Fibroblast of skin of abdomen (primary cell): ENCODE results near the gene ZNF554. TPM values are rescaled to one million over a fixed set of nuclear protein-coding genes. Genes with fewer than 3 reads are reported as not detected.

Experiments used
- DNase-seq: peaks from one replicate; pipeline ENCODE4 v3.0.0-alpha.2; 2013
- polyA plus RNA-seq, 2 experiments: library from polyadenylated mRNA; unstranded; fragments of 120-200 nt; gene quantifications; one replicate each; pipeline ENCODE4 v1.2.1, GENCODE V29; 2013; ENCODE audit not compliant: insufficient read length in 2 of 2

ZNF554 gene
- 2.6 TPM for polyA plus RNA-seq (2013, experiment 1 of 2; ENCODE audit: insufficient read length)
- 2.4 TPM for polyA plus RNA-seq (2013, experiment 2 of 2; ENCODE audit: insufficient read length)

DNA sequence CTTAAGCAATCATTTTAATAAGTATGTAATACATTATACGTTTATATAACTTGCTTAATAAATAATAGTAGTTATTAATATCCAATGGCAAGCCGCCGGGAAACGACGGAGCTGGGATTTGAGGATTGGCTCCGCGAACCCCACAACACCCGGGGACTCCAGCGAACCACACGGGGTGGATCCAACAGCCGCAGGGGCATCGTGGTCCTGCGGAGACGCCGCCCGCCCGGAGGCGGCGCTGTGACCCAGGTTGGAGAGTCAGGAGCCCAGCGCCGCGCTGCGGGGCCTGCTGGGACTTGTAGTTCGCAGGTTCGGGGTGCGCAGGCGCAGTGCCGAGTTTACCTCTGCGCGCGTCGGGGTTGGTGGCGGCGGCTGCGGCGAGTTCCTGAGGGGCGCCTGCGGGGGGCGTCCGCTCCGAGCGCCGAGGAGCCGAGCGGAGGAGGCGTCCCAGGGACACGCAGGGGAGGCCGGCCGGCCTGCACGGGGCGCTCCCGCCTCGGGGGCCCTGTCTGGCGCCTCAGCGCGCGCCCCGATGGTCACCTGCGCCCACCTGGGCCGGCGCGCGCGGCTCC is at the start of gene ZNF554:
Gene ZNF554 (plus strand): TSS at position 329 of the 572 bp plus-strand sequence. CDS start 204 bp downstream, at position 533.
- DNase-seq = peak; percentile 95

DNA sequence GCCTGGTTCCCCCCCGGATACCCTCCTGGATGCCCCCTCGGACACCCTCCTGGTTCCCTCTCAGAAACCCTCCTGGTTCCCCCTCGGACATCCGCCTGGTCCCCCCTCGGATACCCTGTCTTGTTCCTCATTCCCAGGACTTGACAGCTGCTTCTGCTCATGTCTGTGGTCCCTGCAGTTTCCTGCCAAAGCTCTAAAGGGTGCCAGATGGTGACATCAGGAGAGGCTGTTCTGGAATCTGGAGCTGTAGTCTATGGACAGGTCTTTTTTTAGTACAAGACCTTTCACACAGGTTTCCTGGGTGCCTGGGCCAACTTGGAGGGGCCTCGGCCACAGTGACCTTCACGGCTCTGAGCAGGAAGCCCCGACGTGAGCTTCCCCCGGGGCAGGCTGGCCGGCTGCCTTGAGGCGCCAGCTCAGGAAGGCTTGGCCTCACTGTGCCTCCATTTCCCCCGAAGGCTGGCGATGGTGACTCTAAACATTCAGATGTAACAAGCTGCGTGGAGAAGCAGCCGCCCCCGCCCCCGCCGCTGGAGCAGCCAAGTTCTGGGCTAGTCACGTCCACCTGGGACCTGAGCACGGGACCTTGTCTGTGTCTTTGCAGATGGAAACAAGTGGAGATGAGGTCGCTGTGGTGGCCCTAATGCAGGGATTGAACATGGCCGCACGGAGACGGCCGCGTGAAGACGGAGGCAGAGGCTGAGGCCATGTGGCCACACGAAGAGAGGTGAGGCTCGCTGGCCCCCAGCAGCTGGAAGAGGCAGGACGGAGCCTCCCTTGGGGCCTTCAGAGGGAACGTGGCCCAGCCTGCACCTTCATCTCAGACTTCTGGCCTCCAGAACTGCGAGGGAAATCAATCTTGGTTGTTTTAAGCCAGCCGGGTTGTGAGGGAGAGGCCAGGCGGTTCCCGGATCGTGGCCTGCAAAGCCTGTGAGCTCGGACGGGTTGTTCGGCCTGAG is 49.3 kb upstream of the ZNF554 start:
- peak; percentile 40 for DNase-seq

DNA sequence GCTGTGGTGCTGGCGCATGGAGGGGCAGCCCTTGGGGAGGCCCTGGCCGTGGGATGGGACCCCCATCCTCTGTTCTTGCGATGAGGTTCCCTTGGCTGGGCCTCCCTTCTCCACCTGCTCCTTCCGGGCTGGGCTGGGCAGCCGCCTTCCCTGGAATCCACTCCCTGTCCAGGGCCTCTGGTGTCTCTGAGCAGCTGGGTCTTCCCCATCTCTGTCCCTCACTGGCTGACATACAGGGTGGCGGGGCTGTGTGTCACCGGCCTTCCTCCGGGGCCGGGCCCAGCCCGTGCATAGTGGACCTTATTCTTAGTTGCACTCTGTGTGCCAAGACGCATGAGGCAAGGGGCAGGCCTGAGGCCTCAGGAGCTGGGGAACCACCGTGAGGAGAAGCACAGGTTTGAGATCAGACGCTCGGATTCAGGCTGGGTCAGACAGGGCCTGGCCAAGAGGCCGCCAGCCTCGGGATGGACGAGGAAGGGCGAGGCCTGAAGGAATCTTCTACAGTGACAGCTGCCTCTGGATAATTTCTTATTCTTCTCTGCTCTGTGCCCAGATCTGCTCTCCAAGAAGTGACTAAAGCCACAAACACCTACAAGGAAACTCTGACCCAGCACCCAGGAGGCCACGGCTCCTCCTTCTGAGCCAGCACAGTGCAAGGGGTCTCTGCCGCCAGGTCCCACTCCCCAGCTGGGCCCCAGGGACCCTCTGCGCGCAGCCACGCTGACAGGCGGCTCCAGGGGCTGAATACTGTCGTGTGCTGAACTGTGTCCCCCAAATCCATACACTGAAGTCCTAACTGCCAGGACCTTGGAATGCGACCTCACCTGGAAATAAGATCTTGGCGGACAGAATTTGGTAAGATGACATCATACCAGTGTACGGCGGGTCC is 47.6 kb upstream of the ZNF554 start:
- DNase-seq = no peak

DNA sequence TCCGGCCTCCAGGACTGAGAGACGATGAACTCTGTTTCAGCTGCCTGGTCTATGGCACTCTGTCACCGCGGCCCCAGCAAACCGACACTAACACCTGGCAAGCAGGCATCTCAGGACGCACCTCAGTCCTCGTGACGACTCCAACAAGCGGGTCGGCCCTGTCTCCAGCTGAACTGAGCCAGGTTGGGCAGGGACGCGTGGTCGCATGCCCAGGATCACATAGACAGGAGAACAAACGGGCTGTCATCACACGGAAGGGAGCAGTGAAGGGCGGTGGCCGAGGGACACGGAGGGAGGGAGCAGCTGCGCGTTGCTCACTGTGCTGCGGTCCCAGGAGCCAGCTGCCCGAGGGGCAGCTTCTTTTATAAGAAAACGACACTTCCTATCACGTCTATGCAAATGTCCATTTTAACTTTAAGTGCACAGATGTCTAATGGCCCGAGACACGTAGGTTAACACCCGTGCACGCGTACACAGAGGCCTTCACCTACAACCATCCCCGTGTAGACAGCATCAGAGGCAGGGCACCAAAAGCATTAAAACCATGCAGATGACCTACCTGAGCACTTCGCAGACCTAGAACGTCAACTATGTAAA is 45.5 kb upstream of the ZNF554 start:
- no peak for DNase-seq

DNA sequence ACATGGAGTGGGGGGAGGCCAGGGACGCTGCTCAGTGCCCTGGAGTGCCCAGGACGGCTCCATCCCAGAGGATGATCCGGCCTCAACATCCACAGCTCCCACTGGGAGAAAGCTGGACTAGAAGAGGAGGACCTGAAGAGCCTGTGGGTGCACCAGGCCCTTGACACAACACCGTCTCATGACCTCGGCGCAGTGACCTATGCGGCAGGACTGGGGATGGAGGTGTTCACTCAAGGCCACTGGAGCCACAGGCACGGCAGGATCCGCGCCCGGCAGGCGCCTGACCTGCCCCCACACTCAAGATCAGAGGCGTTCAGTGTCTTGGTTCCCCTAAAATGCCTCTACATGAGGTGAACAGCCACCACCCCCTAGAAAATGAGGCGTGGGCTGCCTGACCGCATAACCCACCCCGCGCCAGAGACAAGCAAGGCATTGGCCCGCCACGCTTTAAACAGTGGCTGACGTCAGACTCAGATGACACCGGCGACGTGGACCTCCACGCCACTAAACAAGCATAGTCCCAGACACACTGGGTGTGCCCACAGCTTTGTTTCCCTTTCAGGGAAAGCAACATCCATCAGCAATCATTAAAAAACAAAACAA is 44.6 kb upstream of the ZNF554 start:
- no peak for DNase-seq

DNA sequence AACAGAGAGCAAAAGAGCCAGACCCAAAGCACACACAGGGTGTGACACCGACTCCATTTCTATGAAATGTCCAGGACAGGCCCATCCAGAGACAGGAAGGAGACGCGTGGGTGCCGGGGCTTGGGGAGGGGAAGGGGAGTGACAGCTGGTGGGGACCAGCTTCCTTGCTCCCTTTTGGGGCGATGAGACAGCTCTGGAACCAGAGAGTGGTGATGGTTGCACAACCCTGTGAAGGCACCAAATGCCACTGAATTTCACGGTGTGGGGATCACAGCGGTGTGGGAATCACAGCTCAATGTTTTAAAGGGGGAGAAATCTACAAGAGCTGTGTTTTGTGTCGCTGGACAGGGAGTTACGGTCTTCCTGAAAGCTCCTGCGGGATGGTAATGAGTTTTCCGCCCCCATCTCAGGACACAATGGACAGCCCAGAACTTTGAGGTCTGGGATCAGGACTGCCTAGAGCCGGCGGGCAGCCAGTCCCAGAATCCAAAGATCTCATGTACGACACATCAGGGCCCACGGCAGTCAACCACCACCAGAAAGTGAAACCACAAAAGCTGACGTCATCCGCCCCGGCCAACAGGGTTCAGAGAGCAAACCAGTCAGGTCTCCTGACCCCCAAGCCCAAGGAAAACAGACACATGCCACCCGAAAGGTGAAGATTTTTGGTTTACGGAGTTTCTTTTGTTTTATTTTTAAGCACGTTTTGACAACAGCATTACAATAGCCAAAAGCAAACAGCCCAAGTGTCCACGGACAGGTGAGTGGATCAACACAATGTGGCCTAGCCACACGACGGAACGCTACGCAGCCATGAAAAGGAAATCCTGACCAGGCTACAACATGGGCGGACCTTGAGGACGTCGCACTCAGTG is 43.9 kb upstream of the ZNF554 start:
- DNase-seq = no peak

DNA sequence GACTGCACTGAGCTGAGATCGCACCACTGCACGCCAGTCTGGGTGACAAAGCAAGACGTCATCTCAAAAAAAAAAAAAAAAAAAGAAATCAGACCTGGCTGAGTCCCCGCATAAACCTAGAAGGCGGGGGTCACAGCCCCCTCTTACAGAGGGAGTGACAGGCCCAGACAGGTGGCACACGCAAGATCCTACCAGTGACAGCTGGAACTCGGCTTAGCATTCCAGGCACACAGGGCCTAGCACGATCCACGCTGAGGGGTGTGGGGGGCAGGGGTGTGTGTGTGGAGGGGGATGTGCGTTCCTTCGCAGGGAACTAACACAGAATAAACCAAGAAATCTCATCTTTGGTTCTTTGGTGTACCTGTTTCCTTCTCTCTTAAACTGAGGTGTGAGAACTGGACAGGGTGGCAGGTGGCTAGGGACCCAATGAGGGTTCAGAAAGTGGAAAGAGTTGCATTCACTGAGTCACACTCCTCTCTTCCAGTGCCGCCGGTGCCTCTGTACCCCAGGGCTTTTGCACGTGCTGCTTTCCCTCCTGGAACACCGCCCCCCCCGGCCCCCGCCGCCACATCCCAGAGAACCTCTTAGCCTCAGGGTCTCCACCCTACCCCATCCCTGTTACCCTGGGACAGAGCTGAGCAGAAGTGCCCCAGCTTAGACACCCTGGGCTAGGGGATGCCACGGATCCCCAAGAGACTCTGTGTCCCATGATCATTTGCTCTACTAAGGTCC is 41.5 kb upstream of the ZNF554 start:
- no peak for DNase-seq

DNA sequence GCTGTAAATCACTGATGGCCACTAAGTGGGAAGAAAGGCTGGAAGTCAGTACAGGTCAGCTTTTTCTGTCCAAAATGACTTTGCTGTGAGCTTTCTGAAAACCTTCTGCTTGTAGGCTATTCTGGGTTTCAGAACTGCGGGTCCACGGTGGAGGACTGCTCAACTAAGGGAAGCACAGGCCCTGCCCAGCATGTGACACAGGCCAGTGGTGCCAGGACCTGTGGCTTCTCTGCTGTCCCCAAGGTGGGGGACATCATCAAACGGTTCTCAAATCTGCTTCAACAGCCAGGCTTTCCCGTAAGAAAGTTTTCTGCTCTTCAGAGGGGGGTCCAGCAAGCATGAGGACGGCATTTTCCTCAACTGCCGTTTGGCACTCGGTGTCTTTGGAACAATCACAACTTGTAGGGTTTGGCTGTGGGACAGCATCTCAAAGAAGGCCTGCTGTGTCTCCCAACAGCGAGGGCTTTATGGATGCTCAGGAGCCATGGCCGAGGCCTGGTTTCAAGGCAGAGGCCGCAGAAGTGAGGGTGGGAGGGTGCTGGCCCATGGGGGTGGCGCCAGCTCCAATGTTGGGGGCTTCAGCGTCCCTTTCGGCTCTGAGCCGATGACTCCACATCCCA is 40.4 kb upstream of the ZNF554 start:
- DNase-seq = no peak

DNA sequence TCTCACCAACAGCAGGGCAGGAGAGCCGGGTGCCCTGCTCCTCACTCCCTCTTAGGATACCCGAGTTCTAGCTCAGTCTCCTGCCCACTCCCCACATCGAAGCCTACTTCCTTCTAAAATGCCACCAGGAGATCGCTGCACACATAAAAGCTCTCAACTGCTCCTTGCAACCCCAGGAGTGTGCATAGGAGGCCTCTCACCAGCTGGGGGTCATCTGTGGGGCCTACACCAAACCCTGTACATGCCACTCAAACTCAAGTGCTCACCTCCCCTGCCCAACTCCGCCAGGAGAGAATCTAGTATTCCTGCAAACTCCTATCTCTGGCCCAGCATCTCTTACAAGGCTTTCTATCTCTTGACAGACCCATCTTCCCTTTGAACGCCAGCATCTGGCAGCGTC is 39.4 kb upstream of the ZNF554 start:
- DNase-seq = no peak

DNA sequence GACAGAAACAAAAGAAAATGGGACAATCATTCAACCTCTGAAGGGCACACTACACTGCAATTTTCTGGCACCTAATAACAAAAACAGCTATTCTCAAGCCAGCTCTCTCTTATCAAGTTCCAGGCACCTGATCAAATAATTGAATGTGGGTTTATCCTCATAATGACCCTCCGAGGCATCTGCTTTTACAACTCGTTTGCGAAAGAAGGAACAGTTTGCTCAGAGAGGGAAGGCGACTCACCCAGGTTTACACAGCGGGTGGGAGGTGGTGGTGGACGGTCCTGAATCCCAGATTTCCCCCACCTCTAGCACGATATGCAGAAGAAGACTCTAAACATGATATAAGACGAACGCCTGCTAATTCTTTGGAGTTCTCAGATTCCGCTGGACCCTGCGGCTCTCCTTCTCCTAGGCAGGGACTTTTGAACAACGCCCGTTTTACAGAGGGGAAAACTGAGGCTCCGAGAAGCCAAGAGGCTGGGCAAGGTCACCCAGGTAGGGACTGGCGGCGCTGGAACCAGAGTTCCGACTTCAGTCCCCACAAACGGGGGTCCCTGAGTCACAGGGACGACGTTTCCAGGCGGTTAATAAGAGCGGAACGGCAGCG is 37.2 kb upstream of the ZNF554 start:
- no peak for DNase-seq

DNA sequence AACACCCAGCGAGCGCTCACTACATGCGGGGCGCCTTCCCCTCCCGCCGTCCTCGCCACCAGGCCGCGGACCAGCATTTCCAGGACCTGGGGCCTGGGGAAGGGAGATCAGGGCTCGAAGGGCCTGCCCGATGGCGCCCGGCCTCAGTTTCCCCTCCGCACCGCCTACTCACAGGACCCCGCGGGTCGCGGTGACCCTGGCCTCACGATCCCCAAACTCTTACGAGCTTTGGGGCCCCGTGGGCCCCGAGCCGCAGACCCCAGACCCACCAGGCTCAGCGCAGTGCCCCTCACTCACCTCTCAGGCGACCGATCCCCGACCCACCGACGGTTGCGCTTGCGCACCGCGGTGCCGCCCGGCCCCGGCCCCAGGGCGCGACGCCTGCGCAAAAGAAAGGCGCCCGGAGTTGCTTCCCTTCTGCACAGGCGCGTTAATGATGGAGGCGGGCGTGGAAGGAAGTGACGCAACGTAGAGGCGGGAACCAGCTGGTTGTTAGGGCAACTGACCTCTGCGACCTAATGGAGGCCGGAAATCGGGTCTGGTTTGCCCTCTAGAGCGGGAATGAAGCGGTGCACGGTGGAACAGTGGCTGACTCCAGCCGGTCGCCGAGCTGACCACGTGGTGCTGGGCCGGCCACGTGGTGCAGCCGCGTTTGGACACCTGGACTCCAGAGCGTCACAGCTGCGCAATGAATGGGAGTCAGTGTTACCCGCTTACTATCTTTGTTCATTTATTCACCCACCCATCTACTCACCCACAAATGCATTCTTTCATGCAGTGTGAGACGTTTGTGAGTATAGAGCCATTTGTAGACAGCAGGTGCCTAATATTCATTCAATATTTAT is 36.5 kb upstream of the ZNF554 start, which contains the start of gene SGTA:
Gene SGTA (minus strand): TSS at position 338 of the 845 bp plus-strand sequence. CDS start 14,205 bp downstream, outside the sequence.
- peak; percentile 99 for DNase-seq

DNA sequence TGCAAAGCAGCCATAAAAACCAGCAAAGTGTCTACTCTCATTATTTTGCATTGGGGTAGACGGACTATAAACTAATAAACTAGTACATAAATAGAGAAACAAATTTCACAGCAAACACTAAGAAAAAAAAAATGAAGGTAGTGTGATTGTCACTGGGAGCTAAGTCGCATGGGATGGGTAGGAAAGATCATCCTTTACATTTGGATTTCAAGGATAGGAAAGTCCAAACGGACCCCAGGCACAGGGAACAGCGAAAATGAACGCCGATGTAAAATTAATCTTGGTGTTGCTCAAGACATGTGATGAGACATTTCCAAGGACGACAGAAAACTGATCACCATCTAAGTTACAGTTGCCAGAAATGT is 35.9 kb upstream of the ZNF554 start:
- DNase-seq = no peak

DNA sequence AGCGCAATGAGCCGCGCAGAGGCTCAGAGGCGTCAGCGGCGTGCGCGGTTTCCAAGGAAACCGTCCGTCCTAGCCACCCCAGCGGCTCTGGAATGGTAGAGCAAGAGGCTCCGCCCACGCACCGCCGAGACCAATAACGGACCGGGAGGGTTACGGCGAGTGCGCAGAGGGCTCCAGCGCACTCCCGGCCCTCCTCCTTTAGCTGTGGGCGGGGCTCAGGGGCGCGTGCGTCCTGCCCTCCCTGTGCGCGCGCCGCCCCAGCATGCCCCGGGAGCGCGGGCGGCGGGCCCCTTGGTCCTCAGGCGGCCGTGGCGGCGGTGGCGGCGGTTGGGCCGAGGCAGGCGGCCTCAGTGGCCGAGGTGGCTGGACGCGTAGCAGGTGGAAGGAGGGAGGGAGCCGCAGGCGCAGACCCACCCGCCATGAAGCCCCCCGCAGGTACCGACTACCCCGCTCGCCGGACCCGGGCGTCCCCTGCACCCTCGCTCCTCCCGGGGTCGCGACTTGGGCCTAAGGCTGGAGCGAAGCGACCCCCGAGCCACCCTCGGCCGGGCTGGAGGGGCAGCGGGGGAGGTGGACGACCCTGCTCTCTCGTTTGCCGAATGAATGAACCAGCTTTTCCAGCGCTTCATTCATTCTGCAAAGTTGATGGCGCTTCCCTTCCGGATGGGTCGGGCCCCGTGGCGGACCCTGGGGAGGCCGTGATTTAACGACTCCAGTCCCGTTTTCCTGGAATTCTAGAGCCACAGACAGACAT is 34.2 kb upstream of the ZNF554 start, which contains the start of gene THOP1:
Gene THOP1 (plus strand): TSS at position 260 of the 754 bp plus-strand sequence. CDS start 160 bp downstream, at position 420.
- DNase-seq = peak; percentile 99

DNA sequence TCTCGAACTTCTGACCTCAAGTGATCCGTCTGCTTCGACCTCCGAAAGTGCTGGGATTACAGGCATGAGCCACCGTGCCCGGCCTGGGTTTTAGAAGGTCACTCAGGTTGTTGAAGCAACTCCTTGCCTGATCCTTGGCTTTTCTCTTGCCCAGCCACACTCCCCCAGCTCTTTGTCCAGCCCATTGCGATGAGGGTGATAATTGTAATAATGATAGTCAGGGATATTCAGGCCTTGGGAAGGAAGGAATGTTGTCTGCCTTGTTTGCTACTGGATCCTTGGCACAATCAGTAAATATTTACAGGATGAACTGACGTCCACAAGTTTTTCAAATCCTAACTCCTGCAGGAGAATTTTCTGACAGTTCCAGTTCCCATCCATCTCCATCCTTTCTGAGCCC is 32.6 kb upstream of the ZNF554 start:
- no peak for DNase-seq

DNA sequence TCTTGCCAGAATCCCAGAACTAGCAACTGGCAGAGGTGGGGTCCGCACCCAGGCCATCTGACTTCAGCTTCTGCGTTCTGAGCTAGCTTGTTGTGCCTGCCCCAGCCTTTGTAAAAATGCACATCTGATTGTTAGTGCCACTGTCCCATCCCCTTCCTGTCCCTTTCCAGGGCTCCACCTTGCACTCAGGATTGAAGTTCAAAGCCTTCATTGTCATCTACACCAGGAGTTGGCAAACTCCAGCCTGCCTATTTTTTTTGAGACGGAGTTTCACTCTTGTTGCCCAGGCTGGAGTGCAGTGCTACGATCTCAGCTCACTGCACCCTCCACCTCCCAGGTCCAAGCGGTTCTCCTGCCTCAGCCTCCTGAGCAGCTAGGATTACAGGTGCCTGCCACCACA is 31.4 kb upstream of the ZNF554 start:
- DNase-seq = no peak

DNA sequence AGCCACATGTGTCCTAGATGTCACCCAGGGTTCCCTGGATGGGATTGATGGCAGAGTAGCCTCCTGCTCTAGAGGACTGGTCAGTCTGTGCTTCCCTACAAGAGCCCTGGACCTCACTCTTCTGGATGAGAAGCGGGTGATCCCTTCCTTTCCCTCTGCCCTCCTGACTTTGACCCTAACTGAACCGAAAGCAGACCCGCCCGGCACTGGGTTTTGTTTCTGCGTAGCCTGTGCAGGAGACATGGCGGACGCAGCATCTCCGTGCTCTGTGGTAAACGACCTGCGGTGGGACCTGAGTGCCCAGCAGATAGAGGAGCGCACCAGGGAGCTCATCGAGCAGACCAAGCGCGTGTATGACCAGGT is 29.5 kb upstream of the ZNF554 start:
- no peak for DNase-seq

DNA sequence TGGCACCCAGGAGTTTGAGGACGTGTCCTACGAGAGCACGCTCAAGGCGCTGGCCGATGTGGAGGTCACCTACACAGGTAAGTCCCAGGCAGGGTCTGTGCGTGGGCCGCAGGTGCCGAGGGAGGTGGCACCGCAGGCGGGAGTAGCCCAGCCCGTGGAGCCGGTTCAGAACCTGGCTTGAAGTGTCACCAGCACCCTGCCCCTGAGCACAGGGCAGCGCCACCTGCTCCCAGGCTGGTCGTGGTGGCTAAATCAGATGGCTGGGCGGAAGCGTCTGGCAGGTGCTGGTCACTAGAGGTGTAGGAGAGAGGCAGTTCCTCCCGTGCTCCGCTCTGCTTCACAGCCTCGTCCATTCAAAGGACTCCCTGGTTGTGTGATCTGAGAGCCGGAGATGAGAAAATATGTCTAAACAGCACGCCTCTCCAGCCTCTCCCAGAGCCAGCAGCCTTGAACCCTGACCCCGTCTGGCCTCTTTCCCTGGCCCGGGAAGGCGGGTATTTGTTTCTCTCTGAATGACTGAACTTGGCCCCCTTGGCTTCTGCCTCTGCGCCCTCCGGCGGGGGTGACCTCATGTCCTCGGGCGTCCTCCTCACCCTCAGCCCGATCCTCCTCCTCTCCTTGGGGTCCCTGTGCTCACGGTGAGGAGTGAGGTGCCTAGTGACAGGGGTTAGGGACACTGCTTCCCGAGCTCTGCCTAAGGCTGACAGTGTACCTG is 29.0 kb upstream of the ZNF554 start:
- DNase-seq = no peak
